Thymus (tissue), 11 donors: Measurements from ENCODE around the gene TRHDE. TPM values are rescaled to one million over a fixed set of nuclear protein-coding genes. Genes with fewer than 3 reads are reported as not detected.

ENCODE experiments used
- DNase-seq, 9 donors: peaks; one replicate each; pipeline ENCODE4 v3.0.0-alpha.2; 2013; ENCODE audit warnings: low spot score in 9 of 9, low read depth in 6 of 9, missing footprints in 1 of 9
- H3K27ac ChIP-seq, 2 donors: one replicate each; pipeline ENCODE4 v1.5.1; 2013; ENCODE audit warnings: control low read depth in 1 of 2, low read depth in 1 of 2, low read length in 1 of 2, mild to moderate bottlenecking in 1 of 2, moderate library complexity in 1 of 2
- H3K27me3 ChIP-seq, 2 donors: one replicate each; pipeline ENCODE4 v1.5.1; 2013; ENCODE audit warnings: low read length in 1 of 2; ENCODE audit not compliant: control insufficient read depth in 2 of 2, insufficient read depth in 1 of 2
- H3K36me3 ChIP-seq, 2 donors: one replicate each; pipeline ENCODE4 v1.5.1; 2013; ENCODE audit warnings: low read length in 1 of 2, mild to moderate bottlenecking in 1 of 2, moderate library complexity in 1 of 2; ENCODE audit not compliant: control insufficient read depth in 2 of 2, insufficient read depth in 2 of 2
- H3K4me1 ChIP-seq, 2 donors: one replicate each; pipeline ENCODE4 v1.5.1; 2013; ENCODE audit warnings: low read length in 2 of 2; ENCODE audit not compliant: control insufficient read depth in 2 of 2, insufficient read depth in 2 of 2
- H3K4me3 ChIP-seq, 2 donors: one replicate each; pipeline ENCODE4 v1.5.1; 2013; ENCODE audit warnings: low read length in 2 of 2, control low read depth in 1 of 2, mild to moderate bottlenecking in 1 of 2
- H3K9me3 ChIP-seq, 2 donors: one replicate each; pipeline ENCODE4 v1.5.1; 2013; ENCODE audit warnings: low read length in 1 of 2, mild to moderate bottlenecking in 1 of 2; ENCODE audit not compliant: control insufficient read depth in 2 of 2, insufficient read depth in 1 of 2
- WGBS: extraction: QIAGEN DNeasy Blood & Tissue Kit; methylation state at CpG from one replicate; pipeline ENCODE4 v1.1.7; 2013; 5-methylcytosine and 5-hydroxymethylcytosine counted together
- polyA plus RNA-seq: library from polyadenylated mRNA; stranded (reverse); fragments of 200-250 nt; gene quantifications from one replicate; pipeline ENCODE4 v1.2.3, GENCODE V29; 2013
- total RNA-seq: library from RNA; stranded (reverse); fragments of 120-200 nt; gene quantifications from one replicate; pipeline ENCODE4 v1.2.4, GENCODE V29; 2013
- donor health status: healthy.

The TRHDE gene
- total and polyA plus RNA-seq, 2 donors, result 0.18 to 0.42 TPM

DNA sequence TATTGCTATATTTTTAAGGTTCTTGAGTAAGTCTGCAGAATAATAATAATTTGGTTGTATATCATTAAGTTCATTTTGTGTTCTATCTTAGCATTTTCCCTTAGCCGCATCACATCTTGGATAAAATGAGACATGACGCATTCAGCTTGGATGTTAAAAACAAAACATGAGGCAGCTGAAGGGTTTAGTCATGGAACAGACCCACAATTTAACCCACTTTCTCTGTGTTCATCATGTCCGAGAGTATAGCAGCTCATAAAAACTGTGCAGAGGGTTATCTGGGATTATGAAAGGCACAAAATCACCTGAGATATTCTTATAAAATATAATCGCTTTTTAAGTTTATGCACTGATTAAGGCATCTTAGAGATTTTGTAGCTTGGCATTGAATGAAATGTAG, 219.3 kb downstream of the TRHDE start:
- H3K36me3 ChIP-seq, result no peaks in the 10 kb centered on the region
- no peaks in the 10 kb centered on the region for H3K4me1 ChIP-seq
- no peaks in the 10 kb centered on the region for H3K27me3 ChIP-seq
- DNase-seq, result no peak
- no peak overlapping the region for H3K27ac ChIP-seq
- no peak overlapping the region for H3K4me3 ChIP-seq
- WGBS, result 97% methylated on average over 4 of the region's 4 CpGs
- no peaks in the 10 kb centered on the region for H3K9me3 ChIP-seq

DNA sequence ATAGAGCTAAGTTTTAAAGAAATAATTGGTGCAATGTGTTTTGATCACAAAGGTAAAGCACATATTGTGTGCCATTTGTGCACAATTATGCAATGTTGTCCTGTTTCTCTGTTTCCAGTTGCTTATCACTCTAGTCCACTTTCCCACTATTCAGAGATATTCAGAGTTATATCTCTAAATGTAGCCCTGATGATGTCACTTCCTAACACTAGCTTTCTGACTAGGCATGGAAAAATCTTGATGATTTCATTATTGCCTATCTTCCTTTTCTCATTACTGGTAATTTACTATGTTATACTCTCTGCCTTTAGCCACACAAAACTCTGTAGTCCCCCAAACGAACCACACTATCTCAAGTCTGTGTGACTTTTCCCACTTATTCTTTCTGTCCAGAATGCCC, 221.2 kb downstream of the TRHDE start:
- H3K36me3 ChIP-seq, result no peaks in the 10 kb centered on the region
- no peak overlapping the region for H3K4me3 ChIP-seq
- H3K9me3 ChIP-seq, result no peaks in the 10 kb centered on the region
- H3K27me3 ChIP-seq, result no peaks in the 10 kb centered on the region
- DNase-seq, result no peak
- H3K4me1 ChIP-seq, result no peaks in the 10 kb centered on the region
- no peak overlapping the region for H3K27ac ChIP-seq
- 79% methylated on average over 1 of the region's 1 CpG for WGBS

DNA sequence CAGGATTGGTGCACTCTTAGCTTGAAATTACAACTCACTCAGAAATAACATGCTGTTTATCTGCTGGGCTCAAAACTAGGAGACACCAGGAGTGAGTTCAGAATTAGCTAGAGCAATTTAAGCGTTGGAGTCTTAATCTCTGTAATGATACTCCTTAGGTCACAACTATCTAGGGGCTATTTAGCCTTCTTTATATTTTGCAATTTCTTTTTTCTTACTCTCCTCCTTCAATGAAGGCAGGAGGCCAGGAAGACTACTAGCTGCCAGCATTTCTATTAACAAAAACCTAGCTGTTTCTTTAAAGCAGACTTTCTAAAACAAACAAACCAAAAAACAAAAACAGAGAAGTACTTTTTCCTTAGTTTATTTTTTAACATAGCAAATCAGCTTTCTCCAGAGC, 226.2 kb downstream of the TRHDE start:
- Histone ChIP-seq H3K4me1 (no peaks in the 10 kb centered on the region), H3K27me3 (no peaks in the 10 kb centered on the region), H3K36me3 (no peaks in the 10 kb centered on the region), H3K9me3 (no peaks in the 10 kb centered on the region), H3K27ac (no peak overlapping the region), H3K4me3 (no peak overlapping the region)
- WGBS, result 94% methylated on average over 1 of the region's 1 CpG
- no peak for DNase-seq

DNA sequence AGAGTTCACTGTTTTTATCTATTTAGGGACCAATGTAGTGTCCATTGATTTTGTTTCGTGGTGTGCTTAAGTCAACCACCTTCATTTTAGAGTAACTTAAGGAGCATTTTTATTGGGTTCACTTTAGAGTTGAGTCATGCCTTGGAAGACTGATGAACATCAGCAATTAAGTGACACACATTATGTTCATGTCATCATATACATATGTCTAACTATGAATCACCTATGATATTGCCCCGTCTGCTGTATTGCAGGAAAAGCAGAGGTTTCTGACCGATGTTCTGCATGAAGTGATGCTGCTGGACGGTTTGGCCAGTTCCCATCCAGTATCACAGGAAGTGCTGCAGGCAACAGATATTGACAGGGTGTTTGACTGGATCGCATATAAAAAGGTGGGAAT, 227.1 kb downstream of the TRHDE start:
- H3K4me3 ChIP-seq, result no peak overlapping the region
- H3K27me3 ChIP-seq, result no peaks in the 10 kb centered on the region
- no peak overlapping the region for H3K27ac ChIP-seq
- no peaks in the 10 kb centered on the region for H3K4me1 ChIP-seq
- WGBS, result 91% methylated on average over 5 of the region's 5 CpGs
- H3K36me3 ChIP-seq, result no peaks in the 10 kb centered on the region
- DNase-seq, result no peak
- H3K9me3 ChIP-seq, result no peaks in the 10 kb centered on the region

DNA sequence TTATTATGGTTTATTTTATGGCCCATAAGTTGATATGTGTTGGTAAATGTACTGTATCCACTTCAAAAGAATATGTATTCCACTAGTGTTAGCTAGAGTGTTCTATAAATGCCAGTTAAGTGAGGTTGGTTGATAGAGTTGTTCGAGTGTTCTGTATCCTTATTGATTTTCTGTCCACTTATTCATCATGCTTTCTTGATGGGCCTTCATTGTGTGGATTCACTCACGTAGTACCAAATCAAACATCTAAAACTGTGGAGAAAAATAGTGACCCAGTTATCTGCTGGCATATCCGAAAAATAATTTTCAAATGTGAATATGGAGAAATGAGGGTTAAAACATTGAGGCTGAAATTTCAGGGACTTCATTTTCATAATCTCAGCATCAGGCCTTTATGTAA, 230.4 kb downstream of the TRHDE start:
- H3K27me3 ChIP-seq, result no peaks in the 10 kb centered on the region
- 89% methylated on average over 3 of the region's 3 CpGs for WGBS
- DNase-seq, result no peak

DNA sequence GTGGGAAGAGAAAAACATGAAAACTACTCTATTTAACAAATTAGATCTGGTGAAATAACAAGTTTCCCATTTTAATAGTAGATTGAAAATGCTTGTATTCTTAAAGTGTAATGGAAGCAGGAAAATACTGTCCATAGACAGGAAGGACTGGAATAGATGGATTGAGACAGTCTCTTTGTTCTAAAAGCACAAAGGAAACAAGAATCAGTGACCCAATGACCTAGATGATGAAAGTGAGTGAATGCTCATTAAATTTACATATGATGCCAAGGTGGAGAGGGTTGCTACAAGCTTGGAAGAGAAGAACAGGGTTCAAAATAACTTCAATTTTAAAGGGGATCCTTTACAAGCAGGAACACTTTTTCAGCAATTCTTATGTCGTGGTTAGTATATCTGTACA, 233.1 kb downstream of the TRHDE start:
- no peak for DNase-seq
- WGBS, result 78% methylated on average over 1 of the region's 1 CpG
- Histone ChIP-seq H3K4me3 (no peak overlapping the region), H3K27me3 (no peaks in the 10 kb centered on the region), H3K36me3 (no peaks in the 10 kb centered on the region), H3K9me3 (no peaks in the 10 kb centered on the region), H3K27ac (no peak overlapping the region), H3K4me1 (no peaks in the 10 kb centered on the region)

More for the DNA sequence above, 230.4 kb downstream of the TRHDE start:
- no peaks in the 10 kb centered on the region for H3K4me1 ChIP-seq
- no peaks in the 10 kb centered on the region for H3K9me3 ChIP-seq
- no peak overlapping the region for H3K4me3 ChIP-seq
- H3K27ac ChIP-seq, result no peak overlapping the region
- no peaks in the 10 kb centered on the region for H3K36me3 ChIP-seq

DNA sequence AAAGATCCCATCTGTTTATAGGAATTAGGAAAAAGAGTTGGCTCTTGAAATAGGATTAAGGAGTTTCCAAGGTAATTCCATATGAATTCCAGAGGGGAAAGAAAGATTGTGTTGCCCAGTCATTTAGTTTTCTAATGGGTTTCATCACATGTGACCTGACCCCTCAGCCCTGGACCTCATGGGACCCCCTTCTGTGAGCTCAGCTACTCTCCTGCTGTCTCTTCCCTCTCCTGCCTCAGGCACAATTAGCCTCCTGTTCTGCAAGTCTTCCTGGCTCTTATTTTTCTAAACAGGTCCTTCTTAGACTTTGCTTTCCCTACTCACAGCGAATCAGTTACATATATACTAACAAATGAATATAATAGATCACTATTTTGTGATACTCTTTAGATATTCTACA, 237.7 kb downstream of the TRHDE start:
- WGBS, result 92% methylated on average over 1 of the region's 1 CpG
- Histone ChIP-seq H3K9me3 (no peaks in the 10 kb centered on the region), H3K4me1 (no peaks in the 10 kb centered on the region), H3K27ac (no peak overlapping the region), H3K27me3 (no peaks in the 10 kb centered on the region), H3K36me3 (no peaks in the 10 kb centered on the region), H3K4me3 (no peak overlapping the region)
- DNase-seq, result no peak

DNA sequence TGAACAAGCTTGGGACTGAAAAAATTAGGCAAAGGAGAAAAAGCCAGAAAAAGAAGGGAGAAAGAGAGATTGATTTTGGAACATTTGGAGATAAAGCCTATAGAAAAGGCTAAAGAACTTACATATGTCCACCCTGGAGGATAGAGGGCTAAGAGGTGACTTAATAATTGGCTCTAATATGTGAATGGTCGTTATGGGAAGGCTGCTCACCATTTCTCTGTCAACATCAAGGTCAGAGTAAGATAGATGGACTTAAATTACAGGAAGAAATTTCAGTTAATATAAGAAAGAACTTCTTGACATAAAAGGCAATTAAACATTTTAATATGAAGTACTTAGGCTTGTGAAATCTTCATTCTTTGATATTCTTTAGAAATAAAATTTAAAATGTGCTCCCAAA, 238.6 kb downstream of the TRHDE start:
- no peak for DNase-seq
- Histone ChIP-seq H3K4me1 (no peaks in the 10 kb centered on the region), H3K9me3 (no peaks in the 10 kb centered on the region), H3K4me3 (no peak overlapping the region), H3K36me3 (no peaks in the 10 kb centered on the region), H3K27me3 (no peaks in the 10 kb centered on the region), H3K27ac (no peak overlapping the region)
- 58% methylated on average over 1 of the region's 1 CpG for WGBS

DNA sequence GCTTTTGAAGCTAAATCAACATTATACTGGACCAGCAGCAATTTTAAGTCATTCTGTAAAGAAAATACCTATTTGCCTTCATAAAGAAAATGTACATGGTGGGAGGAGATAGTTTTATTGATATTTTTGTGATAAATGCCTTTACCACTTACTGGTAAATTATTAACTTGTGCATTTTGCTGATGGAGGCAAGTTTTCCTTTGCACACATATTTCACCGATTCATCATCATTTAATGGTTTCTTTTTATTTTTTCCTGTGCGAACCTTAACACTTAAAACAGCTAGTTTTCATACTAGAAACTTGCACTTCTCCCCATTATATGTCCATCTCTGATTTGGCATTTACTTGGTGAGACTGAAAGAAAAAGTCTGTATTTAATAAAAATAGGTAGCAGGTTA, 239.3 kb downstream of the TRHDE start:
- no peaks in the 10 kb centered on the region for H3K27me3 ChIP-seq
- no peak overlapping the region for H3K4me3 ChIP-seq
- no peak for DNase-seq
- H3K4me1 ChIP-seq, result no peaks in the 10 kb centered on the region
- H3K36me3 ChIP-seq, result no peaks in the 10 kb centered on the region
- H3K9me3 ChIP-seq, result no peaks in the 10 kb centered on the region
- WGBS, result 93% methylated on average over 2 of the region's 2 CpGs
- no peak overlapping the region for H3K27ac ChIP-seq

DNA sequence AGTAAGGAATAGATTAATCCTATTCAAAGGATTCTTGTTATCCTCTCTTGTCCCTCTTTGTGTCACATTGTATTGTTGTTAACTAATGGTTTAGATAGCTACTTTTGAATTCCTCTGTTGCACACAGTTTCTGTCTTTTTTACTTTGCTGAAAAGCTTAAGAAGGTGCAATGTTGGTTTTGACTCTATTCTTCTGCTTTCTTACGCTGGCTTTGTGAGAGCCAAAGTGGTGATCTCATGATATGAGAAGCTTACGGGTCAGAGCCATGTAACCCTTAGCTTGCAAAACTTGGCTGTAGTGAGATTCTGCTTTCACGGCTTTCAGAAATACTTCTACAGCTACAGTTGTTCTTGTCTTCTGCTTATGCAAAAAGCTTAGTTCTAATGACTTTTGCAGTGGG, 239.7 kb downstream of the TRHDE start:
- Histone ChIP-seq H3K36me3 (no peaks in the 10 kb centered on the region), H3K9me3 (no peaks in the 10 kb centered on the region), H3K27me3 (no peaks in the 10 kb centered on the region), H3K27ac (no peak overlapping the region), H3K4me3 (no peak overlapping the region), H3K4me1 (no peaks in the 10 kb centered on the region)
- 87% methylated on average over 3 of the region's 3 CpGs for WGBS
- DNase-seq, result no peak
